ENCODE measurements around the gene SLC22A9.

The SLC22A9 gene

GRCh38 chr11:63444160-63444559 lies 74.6 kb downstream of the SLC22A9 start:
- no peak for DNase-seq (ENCODE audit: low read depth, low spot score)

GRCh38 chr11:63445118-63445517 lies 75.5 kb downstream of the SLC22A9 start:
- no peak for DNase-seq (ENCODE audit: low read depth, low spot score)

DNA sequence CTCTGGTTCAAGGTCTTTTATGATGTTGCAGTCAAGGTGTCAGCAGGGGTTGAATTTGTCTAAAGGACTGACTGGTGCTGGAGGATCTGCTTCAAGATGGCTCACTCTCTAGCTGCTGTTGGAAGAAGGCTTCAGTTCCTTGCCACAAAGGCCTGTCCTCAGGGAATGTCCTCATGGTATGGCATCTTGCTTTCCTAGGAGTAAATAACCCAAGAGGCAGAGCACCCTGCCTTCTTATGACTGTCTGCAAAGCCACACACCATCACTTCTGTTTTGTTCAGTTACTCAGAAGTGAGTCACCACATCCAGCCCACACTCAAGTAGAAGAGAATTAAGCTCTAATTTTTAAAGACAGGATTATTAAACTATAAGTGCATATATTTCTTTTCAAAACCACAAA lies 76.1 kb downstream of the SLC22A9 start:
- DNase-seq (ENCODE audit: low read depth, low spot score), result peak; percentile 33

GRCh38 chr11:63448646-63449045 lies 79.1 kb downstream of the SLC22A9 start:
- DNase-seq (ENCODE audit: low read depth, low spot score), result no peak

GRCh38 chr11:63459586-63459985 lies 90.0 kb downstream of the SLC22A9 start:
- no peak for DNase-seq (ENCODE audit: low read depth, low spot score)
